22Rv1 (cell line): ENCODE data around the gene CDR2L.

Source experiments
- CTCF ChIP-seq: fragments of 450-650 bp; IDR thresholded peaks from 2 replicates; pipeline ENCODE4 v1.5.1; 2017; ENCODE audit warnings: mild to moderate bottlenecking
- ZFX ChIP-seq: fragments of 450-650 bp; IDR thresholded peaks from 2 replicates; pipeline ENCODE4 v1.6.1; 2017; ENCODE audit warnings: antibody characterized with exemption, borderline replicate concordance

GRCh38 chr17:75024686-75025397 lies 37.4 kb downstream of the CDR2L start:
- TF ChIP-seq CTCF: no peak
- TF ChIP-seq ZFX: no peak
